Aorta (tissue), 5 donors: Measurements from ENCODE around the gene RYR1. TPM values are rescaled to one million over a fixed set of nuclear protein-coding genes. Genes with fewer than 3 reads are reported as not detected.
A peak's percentile ranks its signal among the peaks of the same experiment; 100 is the strongest.
"Not testable (repeated sequence)": the region's sequence is repeated elsewhere in the genome, so short reads cannot be mapped to it uniquely, and the experiment has no call there.

Experiments used
- ATAC-seq: fragments of 200-7000 bp; cut with Tn5 transposase; one replicate; pipeline ENCODE4 v1.9.1; 2022; ENCODE audit warnings: moderate library complexity; ENCODE audit not compliant: low FRiP score
- DNase-seq, 2 donors: peaks; one replicate each; pipeline ENCODE4 v3.0.0-alpha.2; 2020
- H3K27ac ChIP-seq, 2 donors: one replicate each; pipeline ENCODE4 v1.5.1; 2013; ENCODE audit warnings: low read length in 2 of 2, mild to moderate bottlenecking in 2 of 2, moderate library complexity in 2 of 2, control low read depth in 1 of 2, inconsistent platforms in 1 of 2, low read depth in 1 of 2
- H3K27me3 ChIP-seq, 2 donors: one replicate each; pipeline ENCODE4 v1.6.1; 2013; ENCODE audit warnings: control low read depth in 1 of 2, low read length in 1 of 2, mild to moderate bottlenecking in 1 of 2, moderate library complexity in 1 of 2; ENCODE audit not compliant: insufficient read depth in 2 of 2, control insufficient read depth in 1 of 2
- H3K36me3 ChIP-seq, 2 donors: one replicate each; pipeline ENCODE4 v1.6.1; 2013; ENCODE audit warnings: control low read depth in 1 of 2, low read length in 1 of 2, mild to moderate bottlenecking in 1 of 2; ENCODE audit not compliant: insufficient read depth in 2 of 2, control insufficient read depth in 1 of 2
- H3K4me1 ChIP-seq, 2 donors: one replicate each; pipeline ENCODE4 v1.6.1; 2013; ENCODE audit warnings: low read length in 2 of 2, control low read depth in 1 of 2, mild to moderate bottlenecking in 1 of 2, moderate library complexity in 1 of 2; ENCODE audit not compliant: insufficient read depth in 2 of 2, control insufficient read depth in 1 of 2
- H3K4me3 ChIP-seq, 2 donors: one replicate each; pipeline ENCODE4 v1.5.1; 2013; ENCODE audit warnings: low read length in 2 of 2, control low read depth in 1 of 2, mild to moderate bottlenecking in 1 of 2
- H3K9me3 ChIP-seq: one replicate; pipeline ENCODE4 v1.6.1; 2013; ENCODE audit warnings: mild to moderate bottlenecking, low read length; ENCODE audit not compliant: control insufficient read depth
- WGBS, 2 donors: extraction: QIAGEN DNeasy Blood & Tissue Kit; methylation state at CpG; one replicate each; pipeline ENCODE4 v1.1.7; 2013; 5-methylcytosine and 5-hydroxymethylcytosine counted together
- intact Hi-C, 2 donors: fragments of 100-400 bp; cut with DNase I; formaldehyde crosslinking; loops; one replicate each; pipeline versions ENCODE4 v1.14.2 to v1.15.0; 2022
- polyA plus RNA-seq, 2 donors: library from polyadenylated mRNA; stranded (reverse); fragments of 200-250 nt; gene quantifications; one replicate each; pipeline ENCODE4 v1.2.3, GENCODE V29; 2013
- total RNA-seq, 2 donors: library from RNA; stranded (reverse); fragmentation: NEBNext Ultra II Directional; extraction: Animal tissue kit (Norgen Biotek cat#: 25700); gene quantifications; one replicate each; pipeline ENCODE4 v1.2.1, GENCODE V29; 2021
- donor health status: healthy with polysubstance abuse.
- donor health status: Bipolar disorder and iron deficiency.
- donor health status: DM: no; HTN: no; CAD: no.
- donor health status: DM: no; HTN: no; CAD: no.
- donor health status: DM: yes; HTN: yes; CAD: no.

The RYR1 gene
- total and polyA plus RNA-seq, 4 donors = 0.38 to 5.4 (median 1.2) TPM

DNA sequence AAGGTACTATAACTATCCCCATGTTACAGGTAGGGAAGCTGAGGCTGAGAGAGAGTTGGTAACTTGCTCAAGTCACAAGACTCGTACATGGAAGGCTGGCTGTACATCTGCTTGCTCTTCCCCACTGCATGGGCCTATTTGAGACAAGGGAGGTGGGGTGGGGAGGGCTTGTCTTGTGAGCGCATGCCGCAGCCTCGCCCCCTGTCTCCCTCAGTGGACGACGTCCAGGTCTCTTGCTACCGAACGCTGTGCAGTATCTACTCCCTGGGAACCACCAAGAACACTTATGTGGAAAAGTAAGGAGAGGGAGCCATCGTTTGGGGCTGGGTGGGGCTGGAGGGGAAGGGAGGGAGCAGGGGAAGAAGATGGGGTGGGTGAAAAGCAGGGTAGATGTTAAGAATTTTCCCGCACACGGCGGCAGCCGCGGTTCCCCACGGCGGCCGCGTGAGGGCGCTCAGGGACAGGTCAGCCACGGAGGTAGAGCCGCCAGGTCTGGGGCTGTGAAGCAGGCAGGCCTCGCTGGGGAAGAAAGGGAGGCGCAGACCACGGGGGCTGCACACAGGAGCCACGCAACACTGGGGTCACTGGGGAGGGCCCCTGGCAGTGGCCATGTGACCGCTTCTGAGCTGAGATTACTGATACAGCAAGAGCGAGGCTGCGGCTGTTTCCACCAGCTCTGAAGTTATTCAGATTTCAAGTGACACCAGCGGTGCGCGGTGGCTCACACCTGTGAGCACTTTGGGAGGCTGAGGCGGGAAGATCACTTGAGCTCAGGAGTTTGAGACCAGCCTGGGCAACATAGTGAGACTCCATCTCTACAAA, 81.5 kb downstream of the RYR1 start:
- no peak overlapping the region for H3K4me3 ChIP-seq

DNA sequence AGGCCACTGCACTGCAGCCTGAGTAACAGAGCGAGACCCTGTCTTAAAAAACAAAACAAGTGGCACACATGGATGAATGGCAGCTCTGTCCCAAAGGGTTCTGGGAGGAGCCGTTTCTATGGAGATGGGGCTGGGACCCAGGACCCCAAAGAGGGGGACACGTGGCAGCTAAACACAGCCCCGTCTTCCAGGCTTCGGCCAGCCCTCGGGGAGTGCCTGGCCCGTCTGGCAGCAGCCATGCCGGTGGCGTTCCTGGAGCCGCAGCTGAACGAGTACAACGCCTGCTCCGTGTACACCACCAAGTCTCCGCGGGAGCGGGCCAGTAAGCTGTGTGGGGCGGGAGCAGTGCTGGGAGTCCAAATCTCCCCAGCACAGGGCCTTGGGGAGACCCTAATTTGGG, 82.4 kb downstream of the RYR1 start:
- intact Hi-C loops = loop anchor here (1.0 to 10.0 kb wide), 3 partner anchors 118 to 359 kb away; partner anchors contain the start of gene RINL (in 1 of the 2)
- Histone ChIP-seq H3K27ac (no peak overlapping the region), H3K4me1 (no peaks in the 10 kb centered on the region), H3K4me3 (no peak overlapping the region), H3K9me3 (no peaks in the 10 kb centered on the region), H3K36me3 (no peaks in the 10 kb centered on the region), H3K27me3 (peaks cover 0 to 2% of the 10 kb centered on the region in 2 donors)
- 81 to 84% methylated on average over 17 of the region's 17 CpGs for WGBS, 2 donors
- DNase-seq (peak in 1 of 2 donors; percentile 21), ATAC-seq (no peak)

More for the DNA sequence above, 81.5 kb downstream of the RYR1 start:
- DNase-seq (peak; percentile 73 to 91), ATAC-seq (peak; percentile 82)
- H3K4me1 ChIP-seq = no peaks in the 10 kb centered on the region
- no peaks in the 10 kb centered on the region for H3K9me3 ChIP-seq
- peaks cover 0 to 2% of the 10 kb centered on the region in 2 donors for H3K27me3 ChIP-seq
- 20 to 21% methylated on average over 32 of the region's 32 CpGs for WGBS, 2 donors
- intact Hi-C loops = loop anchor here (1.0 to 10.0 kb wide), 3 partner anchors 119 to 360 kb away; partner anchors contain the start of gene RINL (in 1 of the 2)
- no peak overlapping the region for H3K27ac ChIP-seq
- no peaks in the 10 kb centered on the region for H3K36me3 ChIP-seq

DNA sequence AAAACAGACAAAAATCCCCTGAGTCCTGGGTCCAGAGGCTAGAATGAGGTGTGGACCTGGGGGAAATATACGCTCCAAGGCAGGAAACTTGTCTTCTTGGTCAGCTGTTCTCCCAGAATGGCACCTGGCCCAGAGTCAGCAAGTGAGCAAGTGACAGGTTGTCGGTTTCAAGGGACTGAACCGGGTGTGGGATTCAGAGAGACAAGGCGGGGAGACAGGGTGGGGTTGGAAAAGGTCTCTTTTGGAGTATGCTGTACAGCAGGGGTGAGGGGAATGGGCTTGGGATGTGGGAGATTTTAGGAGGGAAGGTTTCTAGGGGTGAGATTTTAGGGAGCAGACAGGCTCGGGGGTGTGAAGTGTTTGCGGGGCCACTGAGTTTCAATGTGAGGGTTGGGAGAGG, 83.3 kb downstream of the RYR1 start:
- Histone ChIP-seq H3K4me1 (no peaks in the 10 kb centered on the region), H3K36me3 (no peaks in the 10 kb centered on the region), H3K9me3 (no peaks in the 10 kb centered on the region), H3K27ac (no peak overlapping the region), H3K4me3 (no peak overlapping the region), H3K27me3 (peaks cover 0 to 2% of the 10 kb centered on the region in 2 donors)
- 79 to 82% methylated on average over 6 of the region's 6 CpGs for WGBS, 2 donors
- intact Hi-C loops = loop anchor here (10.0 kb wide), 2 partner anchors 118 to 358 kb away; partner anchors contain the start of gene RINL (in 1 of the 2)
- DNase-seq (peak in 1 of 2 donors; percentile 14), ATAC-seq (no peak)

DNA sequence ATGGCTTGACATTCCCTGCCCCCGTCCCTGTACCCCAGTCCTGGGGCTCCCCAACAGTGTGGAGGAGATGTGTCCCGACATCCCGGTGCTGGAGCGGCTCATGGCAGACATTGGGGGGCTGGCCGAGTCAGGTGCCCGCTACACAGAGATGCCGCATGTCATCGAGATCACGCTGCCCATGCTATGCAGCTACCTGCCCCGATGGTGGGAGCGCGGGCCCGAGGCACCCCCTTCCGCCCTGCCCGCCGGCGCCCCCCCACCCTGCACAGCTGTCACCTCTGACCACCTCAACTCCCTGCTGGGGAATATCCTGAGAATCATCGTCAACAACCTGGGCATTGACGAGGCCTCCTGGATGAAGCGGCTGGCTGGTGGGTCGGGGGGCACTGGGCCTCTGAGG, 83.8 kb downstream of the RYR1 start:
- ATAC-seq (no peak), DNase-seq (peak in 1 of 2 donors; percentile 43)
- Histone ChIP-seq H3K4me3 (no peak overlapping the region), H3K4me1 (no peaks in the 10 kb centered on the region), H3K36me3 (no peaks in the 10 kb centered on the region), H3K27ac (no peak overlapping the region), H3K9me3 (no peaks in the 10 kb centered on the region), H3K27me3 (no peaks in the 10 kb centered on the region)
- 89% methylated on average over 18 to 21 of the region's 21 CpGs for WGBS, 2 donors
- intact Hi-C loops = loop anchor here (10.0 kb wide), 2 partner anchors 117 to 357 kb away; partner anchors contain the start of gene RINL (in 1 of the 2)

DNA sequence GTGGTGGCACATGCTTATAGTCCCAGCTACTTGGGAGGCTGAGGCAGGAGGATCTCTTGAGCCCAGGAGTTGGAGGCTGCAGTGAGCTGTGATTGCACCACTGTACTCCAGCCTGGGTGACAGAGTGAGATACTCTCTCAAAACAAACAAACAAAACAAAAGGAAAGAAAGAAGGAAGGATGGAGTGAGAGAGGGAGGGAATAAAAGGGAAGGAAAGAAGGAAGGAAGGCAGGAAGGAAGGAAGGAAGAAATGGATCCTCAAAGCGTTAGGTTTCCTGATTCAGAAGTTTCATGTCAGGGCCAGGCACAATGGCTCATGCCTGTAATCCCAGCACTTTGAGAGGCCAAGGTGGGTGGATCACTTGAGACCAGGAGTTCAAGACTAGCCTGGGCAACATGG, 84.5 kb downstream of the RYR1 start:
- not testable (repeated sequence) for H3K27ac ChIP-seq, H3K4me3 ChIP-seq, H3K9me3 ChIP-seq, H3K27me3 ChIP-seq, H3K36me3 ChIP-seq, H3K4me1 ChIP-seq, ATAC-seq
- intact Hi-C loops = loop anchor here (10.0 kb wide), 2 partner anchors 117 to 357 kb away; partner anchors contain the start of gene RINL (in 1 of the 2)
- 88 to 100% methylated on average over 1 of the region's 1 CpG for WGBS, 2 donors
- peak in 1 of 2 donors; percentile 2 for DNase-seq

DNA sequence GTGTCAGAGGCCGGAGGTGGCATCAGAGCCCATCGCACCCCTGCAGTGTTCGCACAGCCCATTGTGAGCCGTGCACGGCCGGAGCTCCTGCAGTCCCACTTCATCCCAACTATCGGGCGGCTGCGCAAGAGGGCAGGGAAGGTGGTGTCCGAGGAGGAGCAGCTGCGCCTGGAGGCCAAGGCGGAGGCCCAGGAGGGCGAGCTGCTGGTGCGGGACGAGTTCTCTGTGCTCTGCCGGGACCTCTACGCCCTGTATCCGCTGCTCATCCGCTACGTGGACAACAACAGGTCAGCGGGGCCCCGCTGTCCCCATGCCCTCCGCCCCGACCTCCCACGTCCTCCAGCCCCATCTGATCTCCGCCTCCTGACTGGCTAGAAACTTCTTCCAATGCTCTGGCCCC, 85.7 kb downstream of the RYR1 start:
- Histone ChIP-seq H3K27me3 (no peaks in the 10 kb centered on the region), H3K27ac (no peak overlapping the region), H3K4me1 (no peaks in the 10 kb centered on the region), H3K9me3 (no peaks in the 10 kb centered on the region), H3K36me3 (no peaks in the 10 kb centered on the region), H3K4me3 (no peak overlapping the region)
- intact Hi-C loops = loop anchor here (10.0 kb wide), 2 partner anchors 116 to 356 kb away; partner anchors contain the start of gene RINL (in 1 of the 2)
- ATAC-seq (no peak), DNase-seq (peak in 1 of 2 donors; percentile 31)
- 89% methylated on average over 26 of the region's 26 CpGs for WGBS, 2 donors

DNA sequence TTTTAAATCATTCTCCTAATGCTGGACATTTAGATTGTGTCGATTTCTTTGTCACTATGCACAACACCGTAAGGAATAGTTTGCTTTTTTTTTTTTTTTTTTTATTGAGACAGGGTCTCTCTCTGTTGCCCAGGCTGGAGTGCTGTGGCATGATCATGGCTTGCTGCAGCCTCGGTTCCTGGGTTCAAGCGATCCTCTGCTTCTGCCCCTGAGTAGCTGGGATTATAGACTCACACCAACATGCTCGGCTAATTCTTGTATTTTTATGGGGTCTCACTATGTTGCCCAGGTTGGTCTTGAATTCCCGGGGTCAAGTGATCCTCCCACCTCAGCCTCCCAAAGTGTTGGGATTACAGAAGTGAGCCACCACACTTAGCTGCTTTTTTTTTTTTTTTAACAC, 86.5 kb downstream of the RYR1 start:
- DNase-seq (no peak), ATAC-seq (no peak)
- WGBS, 2 donors = 89 to 94% methylated on average over 6 of the region's 6 CpGs
- H3K9me3 ChIP-seq = no peaks in the 10 kb centered on the region
- no peaks in the 10 kb centered on the region for H3K36me3 ChIP-seq
- no peaks in the 10 kb centered on the region for H3K27me3 ChIP-seq
- no peak overlapping the region for H3K4me3 ChIP-seq
- no peak overlapping the region for H3K27ac ChIP-seq
- no peaks in the 10 kb centered on the region for H3K4me1 ChIP-seq
- intact Hi-C loops = loop anchor here (10.0 kb wide), 2 partner anchors 115 to 355 kb away; partner anchors contain the start of gene RINL (in 1 of the 2)

DNA sequence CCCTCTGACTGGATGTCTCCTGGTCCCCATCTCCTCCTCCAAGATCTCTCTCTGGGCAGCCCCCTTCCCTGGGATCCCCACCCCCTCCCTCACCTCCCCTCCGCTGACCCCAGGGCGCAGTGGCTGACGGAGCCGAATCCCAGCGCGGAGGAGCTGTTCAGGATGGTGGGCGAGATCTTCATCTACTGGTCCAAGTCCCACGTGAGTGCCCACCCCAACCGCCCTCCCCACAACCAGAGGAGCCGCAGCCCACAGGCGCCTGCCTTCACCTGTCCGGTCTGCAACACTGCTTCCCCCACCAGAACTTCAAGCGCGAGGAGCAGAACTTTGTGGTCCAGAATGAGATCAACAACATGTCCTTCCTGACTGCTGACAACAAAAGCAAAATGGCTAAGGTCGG, 89.4 kb downstream of the RYR1 start:
- no peaks in the 10 kb centered on the region for H3K36me3 ChIP-seq
- no peak overlapping the region for H3K27ac ChIP-seq
- intact Hi-C loops = no loop called here
- 90 to 91% methylated on average over 15 of the region's 15 CpGs for WGBS, 2 donors
- no peak overlapping the region for H3K4me3 ChIP-seq
- H3K4me1 ChIP-seq = no peaks in the 10 kb centered on the region
- ATAC-seq (no peak), DNase-seq (peak in 1 of 2 donors; percentile 32)
- H3K9me3 ChIP-seq = no peaks in the 10 kb centered on the region
- H3K27me3 ChIP-seq = no peaks in the 10 kb centered on the region
